ENCODE measurements around the gene ZNF678.

The ZNF678 gene

GRCh38 chr1:227563324-227564201 lies at the start of gene ZNF678:
Gene ZNF678, plus strand, starts transcription at chr1:227563556. Its CDS starts 87,436 bp downstream, at chr1:227650992.
- peak; percentile 71 for DNase-seq (ENCODE audit: low read depth)

DNA sequence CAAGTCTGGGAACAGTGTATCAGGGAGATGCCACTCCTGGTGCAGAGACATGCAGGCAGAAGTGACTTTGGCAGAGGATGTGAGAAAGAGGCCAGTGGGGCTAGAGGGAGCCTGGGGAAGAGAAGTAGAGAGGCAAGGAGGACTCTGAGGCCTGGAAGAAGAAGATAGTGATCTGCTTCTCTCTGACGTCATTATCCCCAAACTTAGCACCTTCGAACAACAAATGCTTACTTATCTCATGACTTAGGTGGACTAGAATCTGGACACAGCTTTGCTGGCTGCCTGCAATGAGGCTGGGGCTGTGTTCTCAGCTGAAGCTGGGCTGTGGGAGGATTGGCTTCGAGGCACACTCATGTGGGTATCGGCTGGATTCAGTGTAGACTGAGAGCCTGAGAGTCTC lies 44.5 kb upstream of the ZNF678 start:
- no peak for DNase-seq (ENCODE audit: low read depth)

DNA sequence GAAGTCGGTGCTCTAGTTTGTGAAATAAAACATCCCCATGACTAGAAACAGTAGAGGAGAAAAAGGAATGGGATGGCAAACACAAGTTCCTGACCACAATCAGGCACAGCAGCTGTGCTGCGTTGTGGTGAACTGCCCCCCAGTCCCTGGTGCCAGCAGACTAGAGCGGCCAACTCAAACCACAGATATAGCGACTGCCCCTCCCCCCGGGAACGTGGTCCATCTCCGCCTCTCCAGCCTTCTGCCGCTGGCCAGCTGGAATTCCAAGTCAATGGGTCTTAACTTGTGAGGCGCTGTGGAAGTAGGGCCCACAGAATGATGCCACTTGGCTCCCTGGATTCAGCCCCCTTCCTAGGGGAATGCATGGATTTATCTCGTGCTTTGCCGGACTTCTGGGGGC lies 41.6 kb upstream of the ZNF678 start:
- no peak for DNase-seq (ENCODE audit: low read depth)

DNA sequence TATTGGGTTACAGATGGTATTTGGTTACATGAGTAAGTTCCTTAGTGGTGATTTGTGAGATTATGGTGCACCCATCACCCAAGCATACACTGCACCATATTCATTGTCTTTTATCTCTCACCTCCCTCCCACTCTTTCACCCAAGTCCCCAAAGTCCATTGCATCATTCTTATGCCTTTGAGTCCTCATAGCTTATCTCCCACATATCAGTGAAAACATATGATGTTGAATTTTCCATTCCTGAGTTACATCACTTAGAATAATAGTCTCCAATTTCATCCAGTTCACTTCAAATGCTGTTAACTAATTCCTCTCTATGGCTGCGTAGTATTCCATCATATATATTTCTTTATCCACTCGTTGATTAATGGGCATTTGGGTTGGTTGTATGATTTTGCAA lies 36.8 kb upstream of the ZNF678 start:
- DNase-seq (ENCODE audit: low read depth): no peak

GRCh38 chr1:227532019-227532619 lies 31.2 kb upstream of the ZNF678 start:
- DNase-seq (ENCODE audit: low read depth): no peak

GRCh38 chr1:227540170-227541098 lies 22.9 kb upstream of the ZNF678 start:
- no peak for DNase-seq (ENCODE audit: low read depth)

DNA sequence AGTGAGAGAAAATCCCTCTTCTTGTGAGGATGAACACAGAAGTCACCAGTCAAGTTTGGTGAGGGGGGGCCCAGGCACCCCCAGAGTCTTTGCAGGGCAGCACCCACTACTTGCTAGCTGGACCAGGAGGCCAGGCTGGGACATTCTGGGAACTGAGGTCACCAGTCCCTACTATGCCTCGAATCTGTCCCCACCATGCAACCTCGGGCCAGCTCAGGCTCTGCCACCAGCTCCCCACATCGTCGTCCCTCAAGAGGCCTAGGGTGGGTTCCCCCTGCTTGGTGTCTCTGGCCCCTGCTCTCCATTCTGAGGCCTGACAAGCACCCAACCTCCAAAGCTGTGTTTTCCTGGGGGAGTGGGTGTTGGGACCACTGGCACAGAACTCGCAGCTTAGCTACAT lies 22.2 kb upstream of the ZNF678 start:
- DNase-seq (ENCODE audit: low read depth): no peak

DNA sequence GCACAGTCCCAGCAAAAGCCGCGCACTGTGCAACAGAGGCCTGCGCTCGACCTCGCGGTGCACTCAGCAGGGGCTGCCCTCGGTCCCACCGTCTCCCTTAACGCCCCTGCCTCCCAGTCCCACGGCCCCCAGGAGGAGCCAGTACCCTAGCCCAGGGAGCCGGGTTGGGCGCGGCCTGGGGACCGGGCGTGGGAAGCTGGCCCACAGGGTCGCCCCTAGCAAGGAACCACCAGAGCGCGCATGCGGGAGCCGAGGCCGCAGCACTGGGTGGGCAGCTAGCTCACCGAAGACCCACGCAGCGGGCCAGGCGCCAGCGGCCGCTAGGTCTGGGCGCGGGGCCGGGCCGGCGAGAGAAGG lies 21.6 kb upstream of the ZNF678 start:
- no peak for DNase-seq (ENCODE audit: low read depth)

DNA sequence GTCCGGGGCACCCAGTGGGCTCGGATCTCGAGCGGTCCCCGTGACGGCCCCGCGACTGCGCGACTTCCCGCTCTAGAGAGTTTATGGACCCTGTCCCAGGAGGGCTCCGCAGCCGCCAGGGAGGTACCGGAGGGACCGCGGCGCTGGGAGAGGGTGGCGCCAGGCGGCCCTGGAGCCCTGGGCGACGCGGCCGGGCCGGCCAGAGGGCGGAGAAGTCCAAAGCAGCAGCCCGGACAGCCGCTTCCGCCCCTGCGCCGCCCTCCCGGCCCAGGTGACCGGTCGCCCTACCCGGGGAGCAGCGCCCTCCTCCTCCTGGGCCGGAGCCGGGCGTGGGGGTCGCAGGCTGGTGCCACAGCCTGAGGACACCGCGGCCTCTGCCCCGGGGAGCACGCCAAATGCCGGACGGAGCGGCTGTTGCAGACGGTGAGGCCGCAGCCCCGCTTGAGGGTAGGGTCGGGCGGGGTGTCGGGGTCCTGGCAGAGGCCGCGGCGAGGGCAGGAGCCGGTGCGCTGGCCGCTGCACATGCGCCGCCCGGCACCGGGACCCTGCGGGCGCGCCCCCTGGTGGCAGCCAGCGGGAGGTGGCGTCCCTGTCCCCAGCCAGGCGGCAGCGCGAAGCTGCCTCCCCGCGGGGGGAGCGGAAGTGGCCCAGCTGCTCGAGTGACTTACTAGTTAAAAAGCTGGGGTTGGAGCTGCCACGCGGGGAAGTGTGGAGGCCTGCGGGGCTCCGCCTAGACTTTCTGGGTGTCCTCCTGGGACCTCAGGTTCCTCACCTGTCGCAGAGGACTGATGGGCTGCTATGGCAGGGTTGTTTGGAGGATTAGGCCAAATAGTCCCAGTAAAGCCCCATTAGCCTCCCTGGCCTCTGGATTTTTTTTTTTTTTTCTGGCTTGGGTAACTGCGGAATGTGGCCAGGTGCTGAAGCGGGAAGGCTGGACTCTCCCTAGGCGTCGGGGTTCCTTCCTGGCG lies 20.9 kb upstream of the ZNF678 start:
- DNase-seq (ENCODE audit: low read depth): peak; percentile 31

DNA sequence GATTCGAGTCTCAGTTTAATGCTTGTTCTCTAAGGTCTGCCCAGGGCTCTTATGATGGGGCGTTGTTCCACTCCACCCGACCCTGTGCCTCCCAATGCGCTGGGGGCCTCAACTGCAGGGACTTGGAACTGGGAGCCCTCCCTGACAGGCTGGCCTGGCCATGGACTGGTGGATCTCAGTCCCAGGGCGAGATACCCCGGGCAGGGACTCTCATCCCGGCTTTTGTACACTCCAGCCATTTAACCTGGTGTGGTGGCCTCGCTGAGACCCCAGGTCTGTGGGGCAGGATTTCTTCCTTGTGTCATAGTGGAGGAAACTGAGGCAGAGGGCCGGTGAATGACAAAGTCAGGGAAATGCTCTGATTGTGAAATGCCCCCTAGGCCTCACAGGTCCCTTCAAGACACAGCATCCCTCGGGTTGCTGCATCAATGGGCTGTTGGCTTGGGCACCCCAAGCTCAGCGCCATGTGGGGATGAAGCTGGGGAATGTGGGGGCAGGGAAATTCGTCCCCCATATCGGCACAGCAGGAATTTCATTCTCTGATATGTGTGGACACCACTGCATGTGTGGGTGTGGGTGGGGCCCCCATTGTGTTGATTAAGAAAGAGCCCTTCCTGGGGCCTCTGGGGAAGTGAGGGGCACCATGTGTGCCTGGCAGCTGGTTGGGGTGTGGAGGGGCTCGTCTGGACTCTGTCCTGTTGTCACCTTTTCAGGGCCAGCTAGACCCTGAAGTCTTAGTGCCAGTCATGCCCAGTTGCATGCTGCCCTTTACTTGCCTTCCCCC lies 19.9 kb upstream of the ZNF678 start:
- no peak for DNase-seq (ENCODE audit: low read depth)

DNA sequence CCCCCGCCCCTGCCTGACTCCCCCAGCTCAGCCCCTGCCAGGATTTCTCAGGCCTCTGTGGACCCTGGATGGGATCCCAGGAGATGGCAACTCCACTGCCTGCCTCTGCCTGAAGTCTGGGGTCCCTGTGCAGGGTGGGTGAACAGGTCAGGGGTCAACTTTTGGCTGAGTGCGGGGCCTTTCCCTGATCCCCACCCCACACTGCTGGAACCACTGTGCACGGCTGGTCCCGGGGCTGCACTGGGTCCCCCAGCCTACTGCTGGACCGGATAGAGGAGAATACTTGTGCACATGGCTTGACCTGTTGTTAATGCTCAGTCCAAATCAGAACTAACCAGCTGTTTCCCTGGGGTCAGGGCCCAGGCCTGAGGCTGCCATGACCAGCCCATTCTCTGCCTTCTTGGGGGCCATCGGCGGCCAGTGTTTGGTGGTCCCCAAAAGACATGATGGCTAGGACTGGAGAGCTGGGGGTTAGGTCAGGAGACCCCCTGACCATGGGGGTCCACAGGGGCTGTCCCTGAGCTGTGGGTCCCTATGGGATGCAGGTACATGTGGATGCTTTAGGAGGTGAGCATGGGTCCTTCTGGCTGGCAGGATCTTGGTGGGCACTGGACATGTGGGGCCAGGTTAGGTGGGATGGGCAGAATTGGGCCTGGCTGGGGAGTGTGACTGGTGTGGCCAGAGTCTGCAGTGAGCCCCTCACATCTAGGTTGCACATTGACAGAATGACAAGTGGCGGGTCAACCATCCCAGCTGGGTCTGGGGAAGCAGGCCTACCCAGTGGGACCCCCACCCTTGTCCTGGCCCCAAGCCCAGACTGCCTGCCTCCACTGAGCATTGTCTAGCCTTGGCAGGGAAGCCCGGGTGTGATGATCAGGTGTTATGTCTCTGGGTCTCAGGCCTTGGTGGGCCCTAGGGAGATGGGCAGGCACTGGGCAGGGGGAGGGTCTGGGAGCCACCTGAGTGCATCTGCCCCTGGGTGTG lies 19.0 kb upstream of the ZNF678 start:
- DNase-seq (ENCODE audit: low read depth): no peak

DNA sequence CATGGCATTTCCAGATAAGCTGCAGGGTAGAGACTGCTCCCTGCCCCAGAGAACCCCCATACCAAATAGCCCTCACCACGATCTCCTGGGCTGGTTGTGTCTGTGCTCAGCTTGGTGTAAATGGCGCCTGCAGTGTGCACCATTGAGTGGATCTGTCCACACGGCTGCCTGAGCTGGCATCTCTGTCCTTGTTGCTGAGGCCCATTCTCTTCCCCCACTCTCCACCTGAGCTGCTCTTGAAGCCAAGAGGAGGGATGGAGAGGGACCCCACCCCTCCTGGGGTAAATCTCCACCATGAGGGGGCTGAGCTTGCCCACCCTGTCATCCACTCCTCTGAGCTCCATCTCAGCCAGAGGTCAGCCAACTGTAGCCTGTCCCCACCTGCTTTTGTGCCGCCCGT lies 18.0 kb upstream of the ZNF678 start:
- no peak for DNase-seq (ENCODE audit: low read depth)

DNA sequence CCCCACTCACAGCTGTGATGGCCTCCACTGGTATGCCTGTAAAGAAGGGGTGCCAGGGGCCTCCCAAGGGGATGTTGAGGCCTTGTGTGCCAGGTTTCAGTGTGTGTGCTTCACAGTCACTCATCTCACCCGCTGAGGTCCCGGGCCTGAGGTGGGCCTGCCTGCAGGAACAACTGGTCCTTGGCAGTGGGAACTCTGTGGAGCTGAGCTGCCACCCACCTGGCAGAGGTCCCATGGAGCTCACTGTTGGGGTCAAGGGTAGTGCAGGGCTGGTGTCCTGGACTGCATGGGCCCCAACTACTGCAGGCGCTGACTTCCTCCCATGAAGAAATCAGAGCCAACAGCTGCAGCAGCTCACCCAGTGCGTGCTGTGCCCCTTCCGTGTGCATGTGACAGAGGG lies 17.3 kb upstream of the ZNF678 start:
- DNase-seq (ENCODE audit: low read depth): no peak

DNA sequence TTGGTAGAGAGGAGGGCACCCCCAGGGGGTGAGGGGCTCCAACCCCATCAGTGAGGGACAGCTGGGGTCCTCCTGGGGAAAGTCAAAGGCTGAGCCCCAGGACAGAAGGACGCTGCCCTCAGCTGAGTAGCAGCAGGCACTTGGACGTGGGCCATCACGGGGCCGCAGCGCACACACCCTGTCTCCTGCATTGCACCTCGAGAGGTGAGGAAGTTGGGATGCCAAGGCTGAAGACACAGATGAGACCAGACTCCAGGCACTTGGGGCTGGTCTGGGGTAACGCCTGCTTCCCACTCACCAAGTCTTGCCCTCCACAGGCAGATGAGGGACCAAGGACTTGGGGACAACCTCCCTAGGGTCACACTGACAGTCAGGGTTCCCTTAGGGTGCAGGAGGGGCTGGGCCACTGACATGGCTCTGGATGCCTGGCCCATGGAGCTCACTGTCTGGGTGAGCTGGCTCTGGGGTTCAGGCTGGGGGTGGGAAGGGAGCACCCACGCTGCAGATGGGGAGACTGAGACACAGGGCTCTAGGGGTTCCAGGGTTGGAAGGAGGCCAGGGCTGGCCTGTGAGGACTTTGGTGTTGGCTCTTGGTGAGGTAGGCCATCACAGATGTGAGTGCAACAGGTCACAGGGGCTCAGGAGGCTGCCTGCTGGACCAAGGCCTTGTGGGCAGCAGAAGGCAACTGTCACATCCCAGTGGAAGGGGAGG lies 16.6 kb upstream of the ZNF678 start:
- no peak for DNase-seq (ENCODE audit: low read depth)

DNA sequence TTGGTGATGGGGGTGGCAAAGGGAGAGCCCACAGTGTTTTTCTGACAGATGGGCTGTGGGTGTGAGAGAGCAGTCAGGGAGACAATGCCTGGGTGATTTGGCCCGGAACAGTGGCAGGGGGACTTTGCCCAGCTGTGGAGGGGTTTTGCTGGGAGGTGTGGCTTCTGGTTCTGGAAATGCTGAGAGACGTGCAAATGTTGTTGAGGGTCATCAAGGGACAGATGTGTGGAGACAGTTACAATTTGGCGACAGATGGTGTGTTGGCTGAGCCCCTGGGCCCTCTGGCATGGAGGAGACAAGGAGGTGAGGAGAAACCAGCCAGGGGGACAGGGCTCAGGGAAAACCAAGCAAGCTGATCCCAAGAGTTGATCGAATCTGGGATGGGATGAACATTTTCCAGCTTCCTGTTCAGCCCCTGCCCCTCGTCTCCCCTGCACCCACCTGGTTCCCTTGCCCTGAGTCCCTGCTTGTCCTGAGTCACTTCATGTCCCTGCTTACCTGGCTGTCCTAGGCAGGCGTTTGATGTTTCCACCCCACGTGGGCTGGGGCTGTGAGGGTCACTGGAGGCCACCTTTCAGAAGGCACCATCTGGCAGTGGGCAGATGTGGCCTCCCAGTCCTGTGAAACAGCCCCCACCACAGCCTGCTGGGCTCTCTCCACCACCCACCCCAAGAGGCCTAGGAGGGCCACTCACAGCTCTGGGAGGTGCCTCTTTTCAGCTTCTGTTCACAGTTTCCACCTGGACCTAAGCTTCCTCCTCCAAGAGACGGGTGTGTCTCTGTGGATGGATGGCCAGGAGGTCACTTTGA lies 15.8 kb upstream of the ZNF678 start:
- DNase-seq (ENCODE audit: low read depth): no peak

DNA sequence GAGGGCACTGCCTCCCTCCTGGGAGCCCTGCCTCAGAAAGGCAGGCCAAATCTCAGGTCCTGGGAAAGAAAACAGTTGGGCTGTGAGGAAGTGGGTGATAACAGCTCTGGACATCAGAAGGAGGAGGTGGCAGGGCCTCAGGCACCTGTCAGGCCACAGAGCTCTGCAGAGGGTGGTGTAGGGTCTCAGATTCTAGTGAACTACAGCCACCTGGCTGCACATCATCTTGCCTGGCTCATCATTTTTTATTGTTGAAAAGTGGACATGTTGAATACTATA lies 15.3 kb upstream of the ZNF678 start:
- no peak for DNase-seq (ENCODE audit: low read depth)

GRCh38 chr1:227548448-227548847 lies 14.9 kb upstream of the ZNF678 start:
- no peak for DNase-seq (ENCODE audit: low read depth)

- no peak for DNase-seq (ENCODE audit: low read depth)
Observed at GRCh38 chr1:227549892-227550291, 13.5 kb upstream of the ZNF678 start.
